Esophagus squamous epithelium (tissue), 5 donors: ENCODE results near the gene CTNNA3. TPM values are rescaled to one million over a fixed set of nuclear protein-coding genes. Genes with fewer than 3 reads are reported as not detected.

Experiments used
- DNase-seq: peaks from one replicate; lab custom pipeline; 2025; lab: John Stamatoyannopoulos, UW
- H3K27ac ChIP-seq, 4 donors: fragments of 200-600 bp; sonication (generic); one replicate each; pipeline ENCODE4 v1.5.1; 2016 to 2019; ENCODE audit warnings: mild to moderate bottlenecking in 1 of 4
- H3K27me3 ChIP-seq, 4 donors: fragments of 200-600 bp; sonication (generic); 1 replicate in 3 of 4; 2 replicates in 1 of 4; pipeline versions ENCODE4 v1.5.1 to v1.6.0; 2017 to 2021; ENCODE audit warnings: antibody characterized with exemption in 1 of 4
- H3K36me3 ChIP-seq, 3 donors: fragments of 200-600 bp; sonication (generic); one replicate each; pipeline ENCODE4 v1.5.1; 2016 to 2019
- H3K4me1 ChIP-seq, 3 donors: fragments of 200-600 bp; sonication (generic); one replicate each; pipeline ENCODE4 v1.5.1; 2017 to 2019
- H3K4me3 ChIP-seq, 4 donors: fragments of 200-600 bp; sonication (generic); 1 replicate in 3 of 4; 2 replicates in 1 of 4; pipeline ENCODE4 v1.5.1; 2016 to 2019; ENCODE audit warnings: mild to moderate bottlenecking in 2 of 4, moderate library complexity in 1 of 4
- H3K9me3 ChIP-seq, 3 donors: fragments of 200-600 bp; sonication (generic); one replicate each; pipeline ENCODE4 v1.5.1; 2016 to 2019
- CTCF ChIP-seq, 6 experiments: fragments of 450-650 bp in 4 of 6; fragments of 200-600 bp in 2 of 6; sonication (generic) in 2 of 6; IDR thresholded peaks; one replicate each; pipeline ENCODE4 v1.5.1; 2016 to 2019; ENCODE audit warnings: antibody characterized with exemption in 6 of 6, mild to moderate bottlenecking in 4 of 6, moderate library complexity in 4 of 6
- POLR2A ChIP-seq, 4 donors: fragments of 450-650 bp; IDR thresholded peaks; one replicate each; pipeline ENCODE4 v1.6.1; 2017; ENCODE audit warnings: antibody characterized with exemption in 4 of 4, mild to moderate bottlenecking in 4 of 4, moderate library complexity in 3 of 4
- WGBS, 2 donors: methylation state at CpG; one replicate each; pipeline ENCODE4 v1.1.5; 2018; 5-methylcytosine and 5-hydroxymethylcytosine counted together
- intact Hi-C: fragments of 100-400 bp; cut with DNase I; formaldehyde crosslinking; loops from one replicate; pipeline ENCODE4 v1.15.0; 2022
- total RNA-seq, 4 donors: library from RNA; depleted of rRNA; stranded (reverse); fragments of >200 nt; gene quantifications; one replicate each; pipeline ENCODE4 v1.1.0, GENCODE V29; 2016
- donor health status: DM: yes; HTN: yes; CAD: no.

CTNNA3 gene
- total RNA-seq, 4 donors from 2014 or later: 0.29 to 1.9 (median 0.61) TPM; not detected in 1

- H3K27me3 ChIP-seq: peaks cover 0 to 42% (median 0%) of the 10 kb centered on the region in 4 donors
- no peak overlapping the region for H3K4me3 ChIP-seq
- 33 to 38% methylated on average over 3 of the region's 3 CpGs for WGBS, 2 donors
- intact Hi-C loops: no loop called here
- H3K36me3 ChIP-seq: no peaks in the 10 kb centered on the region
- H3K9me3 ChIP-seq: no peaks in the 10 kb centered on the region
- DNase-seq: no peak
- no peaks in the 10 kb centered on the region for H3K4me1 ChIP-seq
- TF ChIP-seq CTCF (IDR thresholded peaks at IDR 0.05) (no peak), POLR2A (IDR thresholded peaks at IDR 0.05) (no peak)
- H3K27ac ChIP-seq: no peak overlapping the region
Measured at GRCh38 chr10:66931949-66932343, 764.0 kb downstream of the CTNNA3 start.

- 30 to 32% methylated on average over 5 of the region's 5 CpGs for WGBS, 2 donors
- TF ChIP-seq POLR2A (IDR thresholded peaks at IDR 0.05) (no peak), CTCF (IDR thresholded peaks at IDR 0.05) (peak in 5 of 6 experiments; percentile 44 to 74 (median 54))
- DNase-seq: no peak
- Histone ChIP-seq H3K9me3 (no peaks in the 10 kb centered on the region), H3K36me3 (no peaks in the 10 kb centered on the region), H3K4me1 (peaks cover 0 to under 1% (median 0%) of the 10 kb centered on the region in 3 donors), H3K27me3 (peaks cover 0 to 48% (median 0%) of the 10 kb centered on the region in 4 donors), H3K4me3 (no peak overlapping the region), H3K27ac (no peak overlapping the region)
- intact Hi-C loops: no loop called here
Measured at GRCh38 chr10:66931340-66931948, 764.6 kb downstream of the CTNNA3 start.

- Histone ChIP-seq H3K36me3 (no peaks in the 10 kb centered on the region), H3K4me3 (no peak overlapping the region), H3K4me1 (peaks cover 0 to 11% (median 0%) of the 10 kb centered on the region in 3 donors), H3K9me3 (no peaks in the 10 kb centered on the region), H3K27ac (no peak overlapping the region), H3K27me3 (peaks cover 0 to 54% (median 0%) of the 10 kb centered on the region in 4 donors)
- WGBS, 2 donors: 39 to 44% methylated on average over 5 of the region's 5 CpGs
- intact Hi-C loops: no loop called here
- no peak for TF ChIP-seq CTCF (IDR thresholded peaks at IDR 0.05)
- TF ChIP-seq POLR2A (IDR thresholded peaks at IDR 0.05): no peak
- DNase-seq: no peak
Measured at GRCh38 chr10:66929375-66929774, 766.6 kb downstream of the CTNNA3 start.

- H3K36me3 ChIP-seq: no peaks in the 10 kb centered on the region
- peaks cover 0 to 11% (median 0%) of the 10 kb centered on the region in 3 donors for H3K4me1 ChIP-seq
- no peaks in the 10 kb centered on the region for H3K9me3 ChIP-seq
- 43 to 63% methylated on average over 2 to 3 of the region's 3 CpGs for WGBS, 2 donors
- no peak for DNase-seq
- TF ChIP-seq CTCF (IDR thresholded peaks at IDR 0.05) (no peak), POLR2A (IDR thresholded peaks at IDR 0.05) (no peak)
- peaks cover 0 to 54% (median 0%) of the 10 kb centered on the region in 4 donors for H3K27me3 ChIP-seq
- no peak overlapping the region for H3K4me3 ChIP-seq
- intact Hi-C loops: no loop called here
- H3K27ac ChIP-seq: no peak overlapping the region
Measured at GRCh38 chr10:66928776-66929175, 767.2 kb downstream of the CTNNA3 start.

GRCh38 chr10:66927971-66928770, 767.8 kb downstream of the CTNNA3 start:
- no peaks in the 10 kb centered on the region for H3K36me3 ChIP-seq

More at GRCh38 chr10:66927971-66928770, 767.8 kb downstream of the CTNNA3 start:
- intact Hi-C loops: no loop called here
- Histone ChIP-seq H3K4me1 (peaks cover 0 to 11% (median 0%) of the 10 kb centered on the region in 3 donors), H3K9me3 (no peaks in the 10 kb centered on the region), H3K27ac (no peak overlapping the region), H3K27me3 (peaks cover 0 to 54% (median 0%) of the 10 kb centered on the region in 4 donors), H3K4me3 (peak overlapping the region in 1 of 4 donors; percentile 26)
- DNase-seq: no peak
- WGBS, 2 donors: 12 to 13% methylated on average over 13 to 16 of the region's 30 CpGs
- no peak for TF ChIP-seq CTCF (IDR thresholded peaks at IDR 0.05)
- no peak for TF ChIP-seq POLR2A (IDR thresholded peaks at IDR 0.05)
